HCT116 (cell line): ENCODE measurements around the gene EVI5. TPM values are rescaled to one million over a fixed set of nuclear protein-coding genes. Genes with fewer than 3 reads are reported as not detected.

Source experiments
- ATAC-seq: fragments of 200-7000 bp; cut with Tn5 transposase; 2 replicates; pipeline ENCODE4 v1.9.1; 2020; ENCODE audit warnings: mild to moderate bottlenecking, moderate library complexity
- BruUV-seq: library from RNA; stranded (reverse); fragments of 400-500 nt; replicated peaks from 2 replicates; lab custom pipeline; 2021; lab: Mats Ljungman, UMichigan
- CTCF ChIA-PET: fragments of 300-600 bp; sonication (Branson Sonifier 250); formaldehyde crosslinking; loops from one replicate; lab custom pipeline; 2021; ENCODE audit warnings: antibody characterized with exemption; lab: Charles Lee
- POLR2A ChIA-PET: fragments of 300-600, 350-600 bp; sonication (Branson Sonifier 250); formaldehyde crosslinking; loops from one replicate; lab custom pipeline; 2021; ENCODE audit warnings: antibody characterized with exemption; lab: Charles Lee
- RAD21 ChIA-PET, 2 experiments: fragments of 300-600 bp; sonication (Branson Sonifier 250); formaldehyde crosslinking; loops; one replicate each; lab custom pipeline; 2023; ENCODE audit warnings: low total read pairs in 2 of 2; ENCODE audit not compliant: uncharacterized antibody in 2 of 2, unreplicated experiment in 2 of 2, low non-redundant PET in 1 of 2; lab: Charles Lee
- DNase-seq: peaks from one replicate; pipeline ENCODE4 v3.0.0-alpha.2; 2010; ENCODE audit warnings: low read depth, low spot score
- H2AFZ ChIP-seq: fragments of 200-600 bp; shearing (Covaris generic), sonication (generic); 2 replicates; pipeline ENCODE4 v1.6.1; 2017; ENCODE audit warnings: low read depth, mixed run types, mixed read lengths, antibody characterized with exemption, low read length; ENCODE audit not compliant: poor library complexity, severe bottlenecking
- H3K27ac ChIP-seq: 2 replicates; pipeline ENCODE4 v1.5.1; 2012; ENCODE audit warnings: low read depth, low read length
- H3K27me3 ChIP-seq: fragments of 200-600 bp; sonication (generic); 2 replicates; pipeline ENCODE4 v1.6.1; 2016; ENCODE audit warnings: mixed run types, low read length, mixed read lengths; ENCODE audit not compliant: insufficient read depth
- H3K36me3 ChIP-seq, 2 experiments: fragments of 200-500 bp in 1 of 2; fragments of 200-600 bp in 1 of 2; sonication (Bioruptor generic) in 1 of 2; sonication (generic) in 1 of 2; 2 replicates each; pipeline versions ENCODE4 v1.5.1 to v1.6.1; 2014 to 2016; ENCODE audit warnings: low read length in 2 of 2, inconsistent platforms in 1 of 2, mixed read lengths in 1 of 2, mixed run types in 1 of 2; ENCODE audit not compliant: insufficient read depth in 2 of 2, control insufficient read depth in 1 of 2
- H3K4me1 ChIP-seq, 2 experiments: fragments of 200-600 bp in 1 of 2; sonication (generic) in 1 of 2; 2 replicates each; pipeline versions ENCODE4 v1.5.1 to v1.6.1; 2012 to 2017; ENCODE audit warnings: low read length in 2 of 2, inconsistent platforms in 1 of 2, mild to moderate bottlenecking in 1 of 2, mixed read lengths in 1 of 2, mixed run types in 1 of 2, moderate library complexity in 1 of 2; ENCODE audit not compliant: insufficient read depth in 2 of 2, control insufficient read depth in 1 of 2
- H3K4me2 ChIP-seq: fragments of 200-600 bp; sonication (generic); 2 replicates; pipeline ENCODE4 v1.6.1; 2017; ENCODE audit warnings: mixed run types, low read length, mixed read lengths
- H3K4me3 ChIP-seq, 2 experiments: fragments of 200-600 bp in 1 of 2; sonication (generic) in 1 of 2; replicated peaks in 1 of 2; 2 replicates each; pipeline ENCODE4 v1.5.1; 2011 to 2016; ENCODE audit warnings: low read length in 2 of 2, control low read depth in 1 of 2, low read depth in 1 of 2, mild to moderate bottlenecking in 1 of 2, mixed read lengths in 1 of 2, mixed run types in 1 of 2
- H3K79me2 ChIP-seq: fragments of 200-600 bp; sonication (generic); 2 replicates; pipeline ENCODE4 v1.6.1; 2017; ENCODE audit warnings: mild to moderate bottlenecking, mixed run types, low read length, moderate library complexity, mixed read lengths; ENCODE audit not compliant: insufficient read depth
- H3K9ac ChIP-seq: fragments of 200-600 bp; sonication (generic); 2 replicates; pipeline ENCODE4 v1.6.1; 2016; ENCODE audit warnings: low read length, mixed read lengths
- H3K9me2 ChIP-seq: fragments of 200-600 bp; sonication (generic), shearing (Covaris generic); 2 replicates; pipeline ENCODE4 v1.6.1; 2017; ENCODE audit warnings: mixed run types, mild to moderate bottlenecking, moderate library complexity; ENCODE audit not compliant: insufficient read depth
- H3K9me3 ChIP-seq, 2 experiments: fragments of 200-500 bp in 1 of 2; fragments of 200-600 bp in 1 of 2; sonication (Bioruptor generic) in 1 of 2; sonication (generic) in 1 of 2; 2 replicates each; pipeline ENCODE4 v1.6.1; 2014 to 2017; ENCODE audit warnings: low read length in 2 of 2, mixed read lengths in 2 of 2, inconsistent platforms in 1 of 2, low read depth in 1 of 2, mild to moderate bottlenecking in 1 of 2, mixed run types in 1 of 2, moderate library complexity in 1 of 2; ENCODE audit not compliant: control insufficient read depth in 1 of 2, insufficient read depth in 1 of 2
- H4K20me1 ChIP-seq: fragments of 200-600 bp; sonication (generic), shearing (Covaris generic); 2 replicates; pipeline ENCODE4 v1.6.1; 2017; ENCODE audit warnings: mixed run types, mild to moderate bottlenecking, moderate library complexity; ENCODE audit not compliant: insufficient read depth
- EGR1 ChIP-seq: IDR thresholded peaks from 2 replicates; pipeline ENCODE4 v1.6.1; 2012; ENCODE audit warnings: low read depth
- ELF1 ChIP-seq: IDR thresholded peaks from 2 replicates; pipeline ENCODE4 v1.6.1; 2012; ENCODE audit warnings: low read depth, borderline replicate concordance
- EZH2 ChIP-seq: fragments of 200-600 bp; sonication (generic); IDR thresholded peaks from 2 replicates; pipeline ENCODE4 v1.6.1; 2017; ENCODE audit warnings: antibody characterized with exemption, mixed run types
- FOSL1 ChIP-seq: IDR thresholded peaks from 2 replicates; pipeline ENCODE4 v1.6.1; 2012; ENCODE audit warnings: low read depth
- JUND ChIP-seq: IDR thresholded peaks from 2 replicates; pipeline ENCODE4 v1.6.1; 2012
- POLR2AphosphoS5 ChIP-seq: IDR thresholded peaks from 2 replicates; pipeline ENCODE4 v1.6.1; 2011; ENCODE audit warnings: mild to moderate bottlenecking, low read depth, low read length, moderate library complexity
- RAD21 ChIP-seq: IDR thresholded peaks from 2 replicates; pipeline ENCODE4 v1.6.1; 2012; ENCODE audit warnings: low read depth, mild to moderate bottlenecking
- SP1 ChIP-seq: IDR thresholded peaks from 2 replicates; pipeline ENCODE4 v1.6.1; 2012; ENCODE audit warnings: low read depth
- TCF7L2 ChIP-seq: IDR thresholded peaks from 2 replicates; pipeline ENCODE4 v1.7.0; 2011; ENCODE audit warnings: borderline replicate concordance, inconsistent platforms; ENCODE audit not compliant: insufficient read depth, insufficient read length; ENCODE audit errors: extremely low read depth
- ZFX ChIP-seq: fragments of 450-650 bp; IDR thresholded peaks from 2 replicates; pipeline ENCODE4 v1.6.1; 2017
- ZNF274 ChIP-seq: fragments of 200-500 bp; sonication (Bioruptor generic); IDR thresholded peaks from 2 replicates; pipeline ENCODE4 v1.6.1; 2014; ENCODE audit warnings: mild to moderate bottlenecking, low read depth, low read length, inconsistent platforms
- intact Hi-C: fragments of 100-400 bp; cut with micrococcal nuclease; formaldehyde crosslinking; loops from 2 replicates; pipeline ENCODE4 v1.10.0; 2022
- total RNA-seq: library from RNA; stranded (reverse); gene quantifications from one replicate; pipeline ENCODE4 v1.2.1, GENCODE V29; 2021; ENCODE audit not compliant: unreplicated experiment
- TF ChIP-seq, protein P1 (sequence below): IDR thresholded peaks from 2 replicates; pipeline ENCODE4 v1.6.1; 2012; ENCODE audit warnings: low read depth
- TF ChIP-seq, protein P2 (sequence below), 3 experiments: fragments of 200-600 bp in 1 of 3; sonication (generic) in 1 of 3; IDR thresholded peaks in 2 of 3; conservative IDR thresholded peaks in 1 of 3; 2 replicates each; pipeline ENCODE4 v1.5.1; 2012 to 2017; ENCODE audit warnings: low read depth in 2 of 3, low read length in 2 of 3, antibody characterized with exemption in 1 of 3, borderline replicate concordance in 1 of 3, control low read depth in 1 of 3, mild to moderate bottlenecking in 1 of 3, mixed read lengths in 1 of 3, mixed run types in 1 of 3, moderate library complexity in 1 of 3; ENCODE audit not compliant: insufficient read depth in 1 of 3
- TF ChIP-seq, protein P3 (sequence below): IDR thresholded peaks from 2 replicates; pipeline ENCODE4 v1.6.1; 2012

Gene EVI5
- total RNA-seq, 1 experiment from 2014 or later = 21.8 TPM

DNA sequence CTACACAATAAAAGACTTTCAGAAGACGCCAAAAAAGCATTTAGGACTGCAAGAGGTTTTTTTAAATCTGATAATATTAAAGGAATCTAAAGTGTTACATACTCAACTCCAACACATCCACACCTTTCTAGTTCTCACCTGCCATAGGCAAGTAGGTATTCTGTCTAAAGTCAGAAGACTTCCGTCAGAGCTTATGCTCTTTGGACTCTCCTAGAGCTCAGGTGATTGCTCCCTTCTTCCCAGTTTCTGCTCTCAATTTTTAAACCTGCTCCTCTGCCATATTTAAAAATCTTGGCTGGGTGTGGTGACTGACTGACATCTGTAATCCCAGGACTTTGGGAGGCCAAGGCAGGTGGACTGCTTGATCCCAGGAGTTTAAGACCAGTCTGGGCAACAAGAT lies 16.6 kb downstream of the EVI5 start:
- TF ChIP-seq FOSL1 (no peak), ZNF274 (0 out of 2 replicates have a peak, but pooled peaks have one; percentile 2), ELF1 (no peak), ZFX (no peak)
- no peaks in the 10 kb centered on the region for H3K9me2 ChIP-seq
- no peak overlapping the region for H3K27ac ChIP-seq
- DNase-seq (no peak), ATAC-seq (no peak)
- ChIA-PET RAD21 (no interaction called here), CTCF (no interaction called here), POLR2A (no interaction called here)
- BruUV-seq = no TSS peak
- H3K4me2 ChIP-seq = no peak overlapping the region
- H3K27me3 ChIP-seq = no peaks in the 10 kb centered on the region
- H3K36me3 ChIP-seq = no peaks in the 10 kb centered on the region
- H3K4me3 ChIP-seq = no peak overlapping the region
- no peak overlapping the region for H3K9ac ChIP-seq
- intact Hi-C loops = no loop called here
- no peaks in the 10 kb centered on the region for H3K4me1 ChIP-seq
- H2AFZ ChIP-seq = no peak overlapping the region
- H4K20me1 ChIP-seq = no peaks in the 10 kb centered on the region
- H3K79me2 ChIP-seq = 0 out of 2 replicates have a peak, but pooled peaks cover 26% of the 10 kb centered on the region
- H3K9me3 ChIP-seq = peaks cover 0 to 3% of the 10 kb centered on the region in 2 experiments; a peak in 1 of 4 replicates

DNA sequence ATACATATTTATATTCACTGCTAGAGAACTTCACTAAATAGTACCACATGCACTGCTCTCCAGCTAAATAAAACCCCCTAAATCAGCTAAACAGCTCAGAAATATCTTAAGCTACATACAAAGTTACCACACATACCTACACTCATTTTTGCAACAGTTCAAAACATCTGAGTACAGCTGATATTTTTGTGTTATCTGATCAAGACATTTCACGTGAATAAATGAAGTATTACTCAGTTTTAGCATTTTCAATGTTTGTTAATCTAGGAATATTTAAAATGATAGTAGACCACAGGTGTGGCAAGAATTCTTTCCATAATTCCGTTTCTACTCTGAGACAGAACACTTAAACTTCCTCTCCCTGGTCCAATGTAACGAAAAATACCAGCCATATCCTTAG lies 20.8 kb downstream of the EVI5 start:
- intact Hi-C loops = no loop called here
- H3K79me2 ChIP-seq = 0 out of 2 replicates have a peak, but pooled peaks cover 18% of the 10 kb centered on the region
- no peak overlapping the region for H3K9ac ChIP-seq
- BruUV-seq = no TSS peak
- CTCF ChIA-PET = interaction anchor here (1.3 to 1.4 kb wide), 2 partner anchors 15 to 21 kb away, joined by 3 to 6 read pairs; partner anchors contain the start of gene EVI5
- no peak overlapping the region for H3K27ac ChIP-seq
- no peaks in the 10 kb centered on the region for H3K4me1 ChIP-seq
- no peaks in the 10 kb centered on the region for H4K20me1 ChIP-seq
- no peaks in the 10 kb centered on the region for H3K27me3 ChIP-seq
- RAD21 ChIA-PET = no interaction called here
- H3K9me3 ChIP-seq = peaks cover 0 to 3% of the 10 kb centered on the region in 2 experiments; a peak in 1 of 4 replicates
- H3K4me3 ChIP-seq = no peak overlapping the region
- POLR2A ChIA-PET = no interaction called here
- no peaks in the 10 kb centered on the region for H3K9me2 ChIP-seq
- H3K36me3 ChIP-seq = no peaks in the 10 kb centered on the region
- H2AFZ ChIP-seq = no peak overlapping the region
- DNase-seq (no peak), ATAC-seq (no peak)
- H3K4me2 ChIP-seq = no peak overlapping the region
- TF ChIP-seq EGR1 (no peak), EZH2 (no peak), RAD21 (no peak), POLR2AphosphoS5 (no peak), TCF7L2 (no peak), SP1 (no peak), ELF1 (no peak), JUND (no peak)
- TF ChIP-seq, protein P1, sequence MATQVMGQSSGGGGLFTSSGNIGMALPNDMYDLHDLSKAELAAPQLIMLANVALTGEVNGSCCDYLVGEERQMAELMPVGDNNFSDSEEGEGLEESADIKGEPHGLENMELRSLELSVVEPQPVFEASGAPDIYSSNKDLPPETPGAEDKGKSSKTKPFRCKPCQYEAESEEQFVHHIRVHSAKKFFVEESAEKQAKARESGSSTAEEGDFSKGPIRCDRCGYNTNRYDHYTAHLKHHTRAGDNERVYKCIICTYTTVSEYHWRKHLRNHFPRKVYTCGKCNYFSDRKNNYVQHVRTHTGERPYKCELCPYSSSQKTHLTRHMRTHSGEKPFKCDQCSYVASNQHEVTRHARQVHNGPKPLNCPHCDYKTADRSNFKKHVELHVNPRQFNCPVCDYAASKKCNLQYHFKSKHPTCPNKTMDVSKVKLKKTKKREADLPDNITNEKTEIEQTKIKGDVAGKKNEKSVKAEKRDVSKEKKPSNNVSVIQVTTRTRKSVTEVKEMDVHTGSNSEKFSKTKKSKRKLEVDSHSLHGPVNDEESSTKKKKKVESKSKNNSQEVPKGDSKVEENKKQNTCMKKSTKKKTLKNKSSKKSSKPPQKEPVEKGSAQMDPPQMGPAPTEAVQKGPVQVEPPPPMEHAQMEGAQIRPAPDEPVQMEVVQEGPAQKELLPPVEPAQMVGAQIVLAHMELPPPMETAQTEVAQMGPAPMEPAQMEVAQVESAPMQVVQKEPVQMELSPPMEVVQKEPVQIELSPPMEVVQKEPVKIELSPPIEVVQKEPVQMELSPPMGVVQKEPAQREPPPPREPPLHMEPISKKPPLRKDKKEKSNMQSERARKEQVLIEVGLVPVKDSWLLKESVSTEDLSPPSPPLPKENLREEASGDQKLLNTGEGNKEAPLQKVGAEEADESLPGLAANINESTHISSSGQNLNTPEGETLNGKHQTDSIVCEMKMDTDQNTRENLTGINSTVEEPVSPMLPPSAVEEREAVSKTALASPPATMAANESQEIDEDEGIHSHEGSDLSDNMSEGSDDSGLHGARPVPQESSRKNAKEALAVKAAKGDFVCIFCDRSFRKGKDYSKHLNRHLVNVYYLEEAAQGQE = no peak
- TF ChIP-seq, protein P2, sequence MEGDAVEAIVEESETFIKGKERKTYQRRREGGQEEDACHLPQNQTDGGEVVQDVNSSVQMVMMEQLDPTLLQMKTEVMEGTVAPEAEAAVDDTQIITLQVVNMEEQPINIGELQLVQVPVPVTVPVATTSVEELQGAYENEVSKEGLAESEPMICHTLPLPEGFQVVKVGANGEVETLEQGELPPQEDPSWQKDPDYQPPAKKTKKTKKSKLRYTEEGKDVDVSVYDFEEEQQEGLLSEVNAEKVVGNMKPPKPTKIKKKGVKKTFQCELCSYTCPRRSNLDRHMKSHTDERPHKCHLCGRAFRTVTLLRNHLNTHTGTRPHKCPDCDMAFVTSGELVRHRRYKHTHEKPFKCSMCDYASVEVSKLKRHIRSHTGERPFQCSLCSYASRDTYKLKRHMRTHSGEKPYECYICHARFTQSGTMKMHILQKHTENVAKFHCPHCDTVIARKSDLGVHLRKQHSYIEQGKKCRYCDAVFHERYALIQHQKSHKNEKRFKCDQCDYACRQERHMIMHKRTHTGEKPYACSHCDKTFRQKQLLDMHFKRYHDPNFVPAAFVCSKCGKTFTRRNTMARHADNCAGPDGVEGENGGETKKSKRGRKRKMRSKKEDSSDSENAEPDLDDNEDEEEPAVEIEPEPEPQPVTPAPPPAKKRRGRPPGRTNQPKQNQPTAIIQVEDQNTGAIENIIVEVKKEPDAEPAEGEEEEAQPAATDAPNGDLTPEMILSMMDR (IDR thresholded peaks at IDR 0.05 in 2 of 3, conservative IDR thresholded peaks at IDR 0.05 in 1 of 3; ENCODE audit: borderline replicate concordance in 1 of 3, insufficient read depth in 1 of 3, low read depth in 2 of 3, low read length in 2 of 3) = no peak
- TF ChIP-seq, protein P3, sequence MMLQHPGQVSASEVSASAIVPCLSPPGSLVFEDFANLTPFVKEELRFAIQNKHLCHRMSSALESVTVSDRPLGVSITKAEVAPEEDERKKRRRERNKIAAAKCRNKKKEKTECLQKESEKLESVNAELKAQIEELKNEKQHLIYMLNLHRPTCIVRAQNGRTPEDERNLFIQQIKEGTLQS = no peak
